Fibroblast of the conjunctiva (primary cell): ENCODE results near the gene CLINT1.
"Not testable (repeated sequence)": the region's sequence is repeated elsewhere in the genome, so short reads cannot be mapped to it uniquely, and the experiment has no call there.

Experiments
- DNase-seq: peaks from one replicate; pipeline ENCODE4 v3.0.0-alpha.2; 2010; ENCODE audit warnings: low read depth

Gene CLINT1

DNA sequence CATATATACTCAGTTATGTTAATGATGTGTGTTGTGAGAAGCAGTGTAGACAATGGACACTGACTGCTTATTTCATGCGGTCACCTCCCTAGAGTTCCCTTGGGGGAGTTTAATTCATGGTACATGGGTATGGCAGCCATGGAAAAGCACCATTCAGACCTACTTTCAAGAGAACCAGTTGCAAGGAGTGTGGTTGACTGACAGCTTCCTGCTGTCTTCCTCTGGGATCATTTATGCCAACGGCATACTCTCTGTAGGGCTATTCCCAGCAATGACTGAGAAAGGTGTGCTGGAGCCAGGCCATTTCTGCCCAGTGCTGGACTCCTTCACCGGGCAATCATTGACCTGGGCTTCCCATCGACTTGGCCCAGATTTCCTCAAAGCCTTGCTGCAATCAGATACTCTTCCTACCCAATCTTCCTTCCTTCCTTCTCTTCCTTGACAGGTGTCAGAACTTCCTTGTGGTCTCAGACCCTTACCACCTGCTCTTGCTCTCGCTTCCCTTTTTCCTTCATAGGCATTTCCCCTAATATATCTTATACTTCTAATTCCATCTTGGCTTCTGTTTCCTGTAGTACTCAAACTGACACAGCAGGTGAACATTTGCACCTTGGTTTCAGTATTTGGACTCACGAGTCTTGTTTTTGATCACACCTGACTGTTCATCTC lies 3.4 kb upstream of the CLINT1 start:
- no peak for DNase-seq

DNA sequence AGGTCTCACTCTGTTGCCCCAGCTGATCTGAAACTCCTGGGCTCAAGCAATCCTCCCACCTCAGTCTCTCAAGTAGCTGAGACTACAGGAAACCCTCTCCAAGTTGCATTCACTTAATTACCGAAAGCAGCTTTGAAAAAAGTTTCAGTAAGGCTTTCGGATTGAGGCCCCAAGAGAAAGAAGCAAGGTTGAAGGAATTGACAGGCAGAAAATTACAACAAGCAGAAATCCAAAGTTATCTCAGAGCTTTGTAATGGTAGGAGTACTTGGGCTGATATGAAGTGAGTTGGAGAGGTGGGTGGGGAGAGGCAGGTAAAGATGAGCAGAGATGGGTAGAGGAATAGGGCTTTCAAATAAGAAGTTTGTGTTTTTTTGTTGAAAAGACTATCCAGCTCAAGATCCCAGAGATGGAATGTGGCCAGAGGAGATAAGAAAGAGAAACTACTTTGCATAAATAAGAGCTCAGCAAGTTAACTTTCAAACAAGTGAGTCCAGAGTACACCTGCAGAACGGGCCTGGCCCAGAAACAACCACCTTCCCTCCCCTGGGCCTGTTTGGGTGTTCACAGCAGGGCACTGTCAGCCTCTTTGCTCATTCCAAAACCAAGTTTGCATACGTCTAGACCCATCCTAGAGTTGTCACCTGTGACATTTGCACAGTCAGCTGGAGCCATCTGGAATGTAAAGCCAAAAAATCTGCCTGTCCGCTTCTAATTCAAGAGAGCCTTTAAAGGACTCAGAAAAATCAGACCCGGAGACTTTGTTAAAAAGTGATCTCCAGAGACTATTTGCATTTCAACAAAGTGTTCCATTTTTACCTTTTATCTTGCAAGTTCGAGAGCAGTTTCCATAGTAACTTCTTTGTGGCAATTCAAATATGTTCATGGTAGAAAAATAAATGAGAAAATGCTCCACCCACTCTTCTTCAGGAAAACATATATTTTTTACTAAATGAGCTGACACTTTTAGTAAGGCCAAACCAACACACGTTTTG lies 2.2 kb upstream of the CLINT1 start:
- no peak for DNase-seq

DNA sequence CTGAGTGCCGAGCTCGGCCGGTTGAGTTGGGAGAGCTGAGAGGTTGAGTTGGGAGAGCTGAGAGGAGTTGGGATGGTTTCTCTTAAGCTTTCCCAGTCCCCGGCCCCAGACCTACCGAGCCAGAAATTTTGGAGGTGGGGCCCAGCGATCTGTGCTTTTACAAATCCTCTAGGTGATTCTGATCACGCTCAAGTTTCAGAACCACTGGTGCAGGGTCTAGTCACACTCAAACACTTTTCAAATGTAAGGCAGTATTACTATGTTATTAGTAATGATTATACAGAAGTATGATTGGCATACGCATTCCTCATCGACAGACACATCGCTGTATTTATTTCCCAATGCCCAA lies 256 bp upstream of the CLINT1 start:
- DNase-seq, result no peak

DNA sequence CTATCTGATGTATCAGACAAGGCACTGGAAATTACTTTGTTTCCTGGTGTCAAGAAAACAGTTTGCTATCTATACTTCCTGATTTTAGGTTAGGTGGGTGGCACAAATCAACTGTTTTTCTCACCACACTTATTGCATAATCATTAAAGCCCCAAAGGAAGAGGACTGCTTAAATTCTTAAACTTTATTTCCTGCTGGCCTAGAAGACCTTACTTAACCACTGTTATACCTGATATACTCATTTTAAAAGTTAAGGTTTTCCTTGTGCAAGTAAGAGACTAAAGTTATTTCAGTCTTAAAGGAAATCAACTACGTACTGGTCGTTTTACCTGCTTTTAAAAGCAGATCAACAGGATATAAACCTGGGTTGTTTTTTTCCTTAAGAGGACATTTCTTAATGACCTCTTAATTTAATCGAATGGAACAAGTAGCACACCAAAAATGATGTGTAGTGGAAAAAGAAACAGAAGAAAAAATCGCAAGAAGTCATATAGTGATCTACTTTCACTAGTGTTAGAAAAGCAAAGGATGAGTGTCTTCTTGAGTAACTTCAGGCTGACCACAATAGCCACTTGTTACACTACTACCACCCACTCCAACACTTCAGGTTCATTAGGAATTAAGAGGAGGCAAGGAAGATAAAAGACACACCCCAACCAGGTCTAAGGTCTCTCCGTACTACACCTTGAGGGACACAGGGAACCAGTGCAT lies 974 bp downstream of the CLINT1 start:
- DNase-seq, result no peak

DNA sequence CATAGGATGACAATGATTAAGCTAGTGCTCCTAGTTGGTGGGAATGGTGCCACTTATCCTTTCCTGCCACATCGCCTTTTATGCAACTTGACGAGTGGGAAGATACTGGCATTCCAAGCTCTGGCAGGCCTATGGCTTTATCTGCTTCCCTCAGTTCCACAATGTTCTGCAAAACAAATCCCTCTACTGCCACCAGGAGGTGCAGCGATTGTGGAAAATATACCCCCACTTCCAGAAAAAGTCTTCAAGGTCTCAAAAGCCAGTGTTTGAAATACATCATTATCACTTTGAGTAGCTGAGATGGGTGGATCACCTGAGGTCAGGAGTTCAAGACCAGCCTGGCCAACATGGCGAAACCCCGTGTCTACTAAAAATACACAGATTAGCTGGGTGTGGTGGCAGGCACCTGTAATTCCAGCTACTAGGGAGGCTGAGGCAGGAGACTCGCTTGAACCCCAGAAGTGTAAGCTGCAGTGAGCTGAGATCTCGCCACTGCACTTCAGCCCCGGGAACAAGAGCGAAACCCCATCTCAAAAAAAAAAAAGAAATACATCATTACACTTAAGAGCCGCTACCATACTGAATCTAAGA lies 3.4 kb downstream of the CLINT1 start:
- DNase-seq, result peak; percentile 52

DNA sequence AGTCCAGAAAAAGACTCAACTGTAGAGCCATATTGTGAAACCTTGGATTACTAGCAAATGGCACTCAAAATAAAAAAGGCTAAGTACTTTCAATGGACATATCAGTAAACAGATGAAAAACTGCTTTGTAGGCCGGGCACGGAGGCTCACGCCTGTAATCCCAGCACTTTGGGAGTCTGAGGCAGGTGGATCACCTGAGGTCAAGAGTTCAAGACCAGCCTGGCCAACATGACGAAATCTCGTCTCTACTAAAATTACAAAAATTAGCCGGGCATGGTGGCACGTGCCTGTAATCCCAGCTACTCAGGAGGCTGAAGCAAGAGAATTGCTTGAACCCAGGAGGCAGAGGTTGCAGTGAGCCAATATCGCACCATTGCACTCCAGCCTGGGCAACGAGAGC lies 5.6 kb downstream of the CLINT1 start:
- DNase-seq, result not testable (repeated sequence)

DNA sequence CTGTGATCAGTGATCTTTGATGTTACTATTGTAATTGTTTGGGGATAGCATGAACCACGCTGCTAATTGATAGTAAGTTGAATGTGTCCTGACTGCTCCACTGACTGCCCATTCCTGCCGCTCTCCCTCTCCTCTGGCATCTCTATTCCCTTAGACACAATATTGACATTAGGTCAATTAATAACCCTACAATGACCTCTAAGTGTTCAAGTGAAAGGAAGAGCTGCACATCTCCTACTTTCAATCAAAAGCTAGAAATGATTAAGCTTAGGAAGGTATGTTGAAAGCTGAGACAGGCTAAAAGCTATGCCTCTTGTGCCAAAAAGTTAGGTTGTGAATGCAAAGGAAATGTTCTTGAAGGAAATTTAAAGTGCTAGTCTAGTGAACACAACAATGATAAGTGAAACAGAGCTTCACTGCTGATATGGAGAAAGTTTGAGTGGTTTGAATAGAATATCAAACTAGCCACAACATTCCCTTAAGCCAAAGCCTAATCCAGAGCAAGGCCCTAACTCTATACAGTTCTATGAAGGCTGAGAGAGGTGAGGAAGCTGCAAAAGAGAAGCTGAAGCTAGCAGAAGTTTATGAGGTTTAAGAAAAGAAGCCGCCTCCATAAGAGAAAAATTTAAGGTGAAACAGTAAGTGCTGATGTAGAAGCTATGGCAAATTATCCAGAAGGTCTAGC lies 12.9 kb downstream of the CLINT1 start:
- DNase-seq, result no peak

DNA sequence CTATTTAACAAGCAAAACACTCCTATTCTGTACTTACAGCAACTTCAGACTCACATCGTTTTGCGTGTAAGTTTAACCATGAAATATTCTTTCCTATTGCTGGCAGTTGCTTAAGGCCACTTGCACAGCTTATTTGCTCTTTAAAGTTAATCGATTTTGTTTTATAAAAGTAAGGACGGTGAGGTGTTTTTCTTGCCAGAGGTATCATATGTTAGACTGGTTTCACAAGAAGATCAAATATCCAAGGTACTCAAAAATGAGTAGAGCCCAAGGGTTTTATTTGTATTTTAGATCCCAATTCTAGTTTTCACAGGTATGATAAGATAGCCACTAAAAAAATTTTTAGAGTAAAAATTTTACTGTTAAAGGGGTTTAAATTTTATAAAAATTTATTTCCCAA lies 16.2 kb downstream of the CLINT1 start:
- DNase-seq, result no peak

DNA sequence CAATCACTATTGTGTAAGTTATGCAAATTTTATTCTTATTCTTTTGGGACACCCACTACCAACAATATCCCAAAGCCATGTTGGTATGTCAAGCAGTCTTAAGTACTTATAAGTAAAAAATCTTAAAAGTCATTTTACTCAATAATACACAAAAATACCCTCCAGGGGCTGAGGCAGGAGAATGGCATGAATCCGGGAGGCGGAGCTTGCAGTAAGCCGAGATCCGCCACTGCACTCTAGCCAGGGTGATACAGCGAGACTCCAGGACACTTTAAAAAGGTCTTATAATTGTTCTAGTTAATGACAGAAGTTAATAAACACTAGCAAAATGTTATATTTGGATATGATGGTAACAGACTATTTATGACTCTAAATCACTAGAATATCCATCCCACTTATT lies 16.8 kb downstream of the CLINT1 start:
- no peak for DNase-seq

DNA sequence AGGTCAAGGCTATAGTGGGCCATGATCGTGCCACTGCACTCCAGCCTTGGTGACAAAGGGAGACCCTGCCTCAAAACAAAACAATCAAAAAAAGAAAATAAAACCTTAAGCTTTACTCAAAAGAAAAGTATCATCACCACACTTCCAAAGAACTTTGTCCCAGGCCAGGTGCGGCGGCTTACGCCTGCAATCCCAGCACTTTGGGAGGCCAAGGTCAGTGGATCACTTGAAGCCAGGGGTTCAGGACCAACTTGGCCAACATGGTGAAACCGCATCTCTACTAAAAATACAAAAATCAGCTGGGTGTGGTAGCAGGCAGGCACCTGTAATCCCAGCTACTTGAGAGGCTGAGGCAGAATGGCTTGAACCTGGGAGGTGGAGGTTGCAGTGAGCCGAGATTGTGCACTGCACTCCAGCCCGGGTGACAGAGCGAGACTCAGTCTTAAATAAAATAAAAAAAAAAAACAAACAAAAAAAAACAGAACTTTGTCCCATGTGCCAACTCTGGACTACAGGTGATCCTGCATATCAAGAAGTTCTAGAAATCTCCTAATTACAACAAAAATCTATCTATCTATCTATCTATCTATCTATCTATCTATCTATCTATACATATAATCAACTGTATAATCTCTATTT lies 19.7 kb downstream of the CLINT1 start:
- DNase-seq, result no peak

DNA sequence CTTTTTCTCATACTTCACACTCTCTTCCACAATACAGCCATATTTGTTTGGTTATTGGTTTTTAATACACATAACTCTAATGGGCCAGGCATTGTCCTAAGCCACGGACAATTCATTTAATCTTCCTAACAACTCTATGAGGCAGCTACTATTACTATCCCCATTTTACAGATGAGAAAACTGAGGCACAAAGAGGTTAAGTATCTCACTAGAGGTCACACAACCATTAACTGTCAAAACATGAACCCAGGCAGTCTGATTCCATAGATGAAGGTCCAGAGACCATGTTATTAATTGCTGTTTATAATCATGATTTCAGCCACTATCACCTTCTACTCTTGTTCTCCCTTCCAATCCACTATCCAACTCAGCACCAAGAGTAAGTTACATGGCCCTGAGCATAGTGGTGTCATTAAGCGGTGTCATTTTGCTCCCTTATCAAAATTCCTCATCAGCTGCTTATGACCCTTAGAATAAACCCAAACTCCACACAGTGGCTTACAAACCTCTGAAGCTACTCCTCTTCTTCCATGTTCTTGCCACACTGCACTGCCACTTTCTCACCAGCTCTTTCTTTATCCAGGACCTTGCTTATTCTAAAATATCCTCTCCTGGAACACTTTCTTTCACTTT lies 22.7 kb downstream of the CLINT1 start:
- no peak for DNase-seq

DNA sequence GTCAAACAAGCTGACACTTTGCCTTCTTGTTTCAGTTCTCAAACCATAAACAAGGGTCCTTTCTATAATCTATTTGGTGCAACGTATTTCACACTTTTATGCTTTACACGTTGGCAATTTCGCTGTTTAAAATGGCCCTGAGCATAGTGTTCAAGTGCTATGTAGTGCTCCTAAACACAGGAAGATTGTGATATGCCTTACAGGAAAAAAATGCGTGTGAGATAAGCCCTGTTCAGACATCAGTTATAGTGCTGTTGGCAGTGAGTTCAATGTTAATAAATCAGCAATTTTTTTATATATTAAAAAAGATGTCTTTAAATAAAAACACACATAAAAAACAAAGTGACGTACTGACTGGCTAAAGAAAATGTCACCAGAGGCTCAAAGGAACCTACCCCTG lies 23.9 kb downstream of the CLINT1 start:
- no peak for DNase-seq

DNA sequence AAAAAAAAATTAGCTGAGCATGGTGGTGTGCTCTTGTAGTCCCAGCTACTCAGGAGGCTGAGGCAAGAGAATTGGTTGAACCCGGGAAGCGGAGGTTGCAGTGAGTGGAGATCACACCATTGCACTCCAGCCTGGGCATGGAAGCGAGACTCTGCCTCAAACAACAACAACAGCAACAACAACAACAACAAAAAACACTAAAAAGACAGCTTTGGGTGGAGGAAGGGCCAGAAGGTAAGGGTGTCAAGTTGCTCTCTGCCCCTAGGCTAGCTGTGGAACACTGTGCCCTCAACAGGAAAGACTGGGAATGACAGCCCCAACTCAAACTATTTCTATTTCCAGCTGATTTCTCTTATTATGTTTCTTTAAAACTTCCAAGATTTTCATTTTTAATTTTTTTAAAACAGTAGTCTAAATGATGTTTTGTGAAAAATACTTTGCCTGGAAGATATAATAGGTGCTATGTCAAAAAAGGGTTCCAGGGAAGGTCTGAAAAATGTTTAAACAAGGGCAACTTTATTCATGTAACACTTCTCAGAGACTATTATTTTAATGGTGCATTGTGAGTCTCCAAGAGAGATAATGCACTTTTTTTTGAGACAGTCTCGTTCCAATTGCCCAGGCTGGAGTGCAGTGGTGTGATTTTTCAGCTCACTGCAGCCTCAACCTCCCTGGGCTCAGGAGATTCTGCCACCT lies 29.9 kb downstream of the CLINT1 start:
- DNase-seq, result no peak

DNA sequence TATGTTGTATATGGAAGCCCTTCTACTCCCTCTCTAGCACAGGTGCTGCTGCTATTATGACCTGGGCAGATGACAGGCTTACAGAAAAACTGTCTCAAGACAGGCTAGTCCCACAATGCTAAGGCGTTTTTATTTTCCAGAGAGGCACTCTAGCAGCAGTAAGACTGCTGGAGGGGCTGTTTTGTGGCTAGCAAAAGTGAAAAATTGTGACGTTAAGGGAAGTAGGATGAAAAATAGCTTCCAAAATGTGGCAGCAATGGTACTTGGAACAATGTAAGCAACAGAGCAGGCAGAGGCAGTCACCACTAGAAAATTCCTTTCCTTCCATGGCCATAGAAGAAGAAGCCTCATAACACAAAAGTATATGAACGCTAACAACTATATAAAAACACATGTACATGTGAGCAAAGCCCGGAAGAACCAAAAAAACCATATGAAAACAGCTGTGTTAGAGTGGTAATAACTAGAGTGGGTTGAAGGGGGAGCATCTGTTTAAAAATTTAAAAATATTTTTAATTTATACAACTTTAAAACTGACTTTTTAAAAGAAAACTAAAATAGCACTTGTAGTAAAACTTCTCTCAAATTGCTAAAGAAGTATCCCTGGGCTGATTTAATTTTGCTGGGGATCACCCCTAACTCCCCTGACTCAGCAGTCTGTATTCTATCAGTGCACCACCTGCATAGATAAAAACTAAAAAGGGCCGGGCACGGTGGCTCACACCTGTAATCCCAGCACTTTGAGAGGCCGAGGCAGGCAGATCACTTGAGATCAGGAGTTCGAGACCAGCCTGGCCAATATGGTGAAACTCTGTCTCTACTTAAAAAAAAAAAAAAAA lies 30.6 kb downstream of the CLINT1 start:
- no peak for DNase-seq

DNA sequence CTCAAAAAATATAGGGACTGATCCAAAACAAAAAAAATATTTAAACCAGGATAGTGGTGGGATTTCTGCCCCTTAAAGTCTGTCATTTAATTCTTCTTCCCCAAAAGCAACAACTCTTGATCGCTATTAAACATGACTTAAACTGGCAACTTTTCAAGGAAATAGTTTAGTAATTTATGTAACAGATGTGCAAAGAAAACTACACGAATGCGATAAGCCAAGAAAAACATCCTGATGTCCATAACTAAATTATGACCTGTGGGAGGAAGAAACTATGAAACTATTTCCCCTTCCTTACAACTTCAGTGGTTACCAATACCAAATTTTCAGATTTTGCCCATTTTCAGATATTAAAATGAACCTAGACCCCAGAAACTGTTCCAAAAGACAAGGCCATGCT lies 31.5 kb downstream of the CLINT1 start:
- peak; percentile 9 for DNase-seq

DNA sequence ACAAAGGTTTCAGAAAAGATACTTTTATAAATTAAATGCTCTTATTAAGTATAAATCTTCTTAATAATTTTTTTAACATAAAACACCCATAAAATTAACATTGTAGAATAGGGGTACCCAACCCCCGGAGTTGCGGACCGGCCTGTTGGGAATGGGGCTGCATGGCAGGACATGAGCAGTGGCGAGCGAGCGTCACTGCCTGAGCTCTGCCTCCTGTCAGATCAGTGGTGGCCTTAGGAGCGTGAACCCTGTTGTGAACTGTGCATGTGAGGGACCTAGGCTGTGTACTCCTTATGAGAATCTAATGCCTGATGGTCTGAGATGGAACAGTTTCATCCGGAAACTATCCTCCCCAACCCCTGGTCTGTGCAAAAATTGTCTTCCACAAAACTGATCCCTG lies 35.3 kb downstream of the CLINT1 start:
- no peak for DNase-seq

DNA sequence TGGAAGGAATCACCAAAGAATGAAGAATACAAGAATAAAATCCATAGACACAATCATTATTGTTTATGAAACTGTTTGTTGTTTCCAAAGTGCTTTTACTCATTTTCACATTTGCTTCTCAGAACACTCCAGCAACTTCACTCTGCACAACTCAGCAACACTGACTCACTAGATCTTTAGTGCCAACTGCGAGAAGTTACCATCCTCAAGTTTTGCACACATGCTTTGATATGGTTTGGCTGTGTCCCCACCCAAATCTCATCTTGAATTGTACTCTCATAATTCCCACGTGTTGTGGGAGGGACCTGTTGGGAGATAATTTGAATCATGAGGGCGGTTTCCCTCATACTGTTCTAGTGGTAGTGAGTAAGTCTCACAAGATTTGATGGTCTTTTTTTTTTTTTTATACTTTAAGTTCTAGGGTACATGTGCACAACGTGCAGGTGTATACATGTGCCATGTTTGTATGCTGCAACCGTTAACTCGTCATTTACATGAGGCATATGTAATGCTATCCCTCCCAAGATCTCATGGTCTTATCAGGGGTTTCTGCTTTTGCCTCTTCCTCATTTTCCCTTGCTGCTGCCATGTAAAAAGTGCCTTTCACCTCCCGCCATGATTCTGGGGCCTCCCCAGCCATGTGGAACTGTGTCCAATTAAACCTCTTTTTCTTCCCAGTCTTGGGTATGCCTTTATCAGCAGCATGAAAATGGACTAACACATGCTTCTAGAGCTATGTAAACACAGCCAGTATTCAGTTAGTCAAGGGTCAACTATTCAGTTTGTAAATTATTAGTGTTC lies 36.9 kb downstream of the CLINT1 start:
- DNase-seq, result no peak

DNA sequence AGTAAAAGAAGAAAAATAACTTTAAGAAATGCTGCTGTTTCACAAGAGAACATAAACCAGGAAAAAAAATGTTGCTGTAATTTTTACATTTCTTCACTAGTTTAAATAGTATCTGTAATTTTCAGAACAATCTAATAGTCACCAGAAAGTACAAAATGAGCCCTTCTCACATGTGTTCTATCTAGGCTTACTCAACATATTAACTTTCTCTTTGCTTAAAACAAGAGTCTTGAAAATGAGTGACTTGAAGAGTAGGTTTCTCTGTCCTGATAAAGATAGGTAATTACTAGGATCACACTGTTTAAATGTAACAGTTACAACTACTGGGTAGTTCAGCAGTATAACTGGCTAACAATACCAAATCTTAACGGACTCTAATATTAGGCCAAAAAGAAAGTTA lies 37.5 kb downstream of the CLINT1 start:
- no peak for DNase-seq
